PC-9 (cell line): ENCODE data around the gene WDR38.

Source experiments
- EZH2 ChIP-seq: fragments of 200-600 bp; sonication (generic); IDR thresholded peaks from 2 replicates; pipeline ENCODE4 v1.8.0; 2017; ENCODE audit warnings: antibody characterized with exemption, low read depth
- TF ChIP-seq, protein P1 (sequence below): fragments of 200-600 bp; sonication (generic); conservative IDR thresholded peaks from 2 replicates; pipeline ENCODE4 v1.6.1; 2017; ENCODE audit warnings: mixed run types, antibody characterized with exemption, mild to moderate bottlenecking, moderate library complexity

GRCh38 chr9:124835026-124835557 is 18.2 kb upstream of the WDR38 start:
- TF ChIP-seq, protein P1, sequence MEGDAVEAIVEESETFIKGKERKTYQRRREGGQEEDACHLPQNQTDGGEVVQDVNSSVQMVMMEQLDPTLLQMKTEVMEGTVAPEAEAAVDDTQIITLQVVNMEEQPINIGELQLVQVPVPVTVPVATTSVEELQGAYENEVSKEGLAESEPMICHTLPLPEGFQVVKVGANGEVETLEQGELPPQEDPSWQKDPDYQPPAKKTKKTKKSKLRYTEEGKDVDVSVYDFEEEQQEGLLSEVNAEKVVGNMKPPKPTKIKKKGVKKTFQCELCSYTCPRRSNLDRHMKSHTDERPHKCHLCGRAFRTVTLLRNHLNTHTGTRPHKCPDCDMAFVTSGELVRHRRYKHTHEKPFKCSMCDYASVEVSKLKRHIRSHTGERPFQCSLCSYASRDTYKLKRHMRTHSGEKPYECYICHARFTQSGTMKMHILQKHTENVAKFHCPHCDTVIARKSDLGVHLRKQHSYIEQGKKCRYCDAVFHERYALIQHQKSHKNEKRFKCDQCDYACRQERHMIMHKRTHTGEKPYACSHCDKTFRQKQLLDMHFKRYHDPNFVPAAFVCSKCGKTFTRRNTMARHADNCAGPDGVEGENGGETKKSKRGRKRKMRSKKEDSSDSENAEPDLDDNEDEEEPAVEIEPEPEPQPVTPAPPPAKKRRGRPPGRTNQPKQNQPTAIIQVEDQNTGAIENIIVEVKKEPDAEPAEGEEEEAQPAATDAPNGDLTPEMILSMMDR = no peak
- no peak for TF ChIP-seq EZH2
